GM12878 (cell line): ENCODE data around the gene NEAT1. TPM values are rescaled to one million over a fixed set of nuclear protein-coding genes. Genes with fewer than 3 reads are reported as not detected.

ENCODE experiments used
- ATAC-seq: fragments of 200-7000 bp; cut with Tn5 transposase; 3 replicates; pipeline ENCODE4 v1.9.1; 2020; ENCODE audit warnings: mild to moderate bottlenecking, moderate library complexity
- Bru-seq: library from RNA; stranded (reverse); fragments of 400-500 nt; gene quantifications from one replicate; lab custom pipeline; 2021; lab: Mats Ljungman, UMichigan
- BruChase-seq, 2 experiments: library from RNA; stranded (reverse); fragments of 400-500 nt; gene quantifications; one replicate each; lab custom pipeline; 2021; lab: Mats Ljungman, UMichigan
- BruUV-seq: library from RNA; stranded (reverse); fragments of 400-500 nt; replicated peaks from 2 replicates; lab custom pipeline; 2021; lab: Mats Ljungman, UMichigan
- CTCF ChIA-PET: fragments of 300-600 bp; sonication (Branson Sonifier 250); formaldehyde crosslinking; extraction: SDS; loops from one replicate; lab custom pipeline; 2021; ENCODE audit warnings: inconsistent platforms; lab: Yijun Ruan, JAX
- POLR2A ChIA-PET: fragments of 350-600 bp; formaldehyde crosslinking; extraction: SDS; loops from one replicate; lab custom pipeline; 2021; ENCODE audit warnings: inconsistent platforms; lab: Charles Lee
- RAD21 ChIA-PET: fragments of 300-600 bp; sonication (Branson Sonifier 250); formaldehyde crosslinking; loops from one replicate; lab custom pipeline; 2023; ENCODE audit warnings: antibody characterized with exemption; ENCODE audit not compliant: unreplicated experiment; lab: Charles Lee
- SMC1A ChIA-PET: fragments of 300-600 bp; sonication (Branson Sonifier 250); formaldehyde crosslinking; loops from one replicate; lab custom pipeline; 2023; ENCODE audit not compliant: unreplicated experiment, uncharacterized antibody; lab: Charles Lee
- DNase-seq: peaks from one replicate; pipeline ENCODE4 v3.0.0-alpha.2; 2011; ENCODE audit warnings: low read depth, low spot score
- FAIRE-seq: peaks from 3 replicates; lab custom pipeline; 2011; peaks lifted over from hg19 to GRCh38; lab: Jason Lieb, UNC
- H2AFZ ChIP-seq: 2 replicates; pipeline ENCODE4 v1.6.0; 2011; ENCODE audit warnings: low read depth, low read length, control low read depth; ENCODE audit not compliant: control insufficient read depth
- H3K27ac ChIP-seq: 2 replicates; pipeline ENCODE4 v1.5.1; 2011; ENCODE audit warnings: control low read depth; ENCODE audit not compliant: control insufficient read depth, insufficient read depth
- H3K27me3 ChIP-seq, 2 experiments: replicated peaks in 1 of 2; 2 replicates each; pipeline versions ENCODE4 v1.6.0 to v1.6.1; 2011; ENCODE audit warnings: low read length in 1 of 2; ENCODE audit not compliant: control insufficient read depth in 2 of 2, insufficient read depth in 2 of 2
- H3K36me3 ChIP-seq, 2 experiments: 2 replicates each; pipeline ENCODE4 v1.5.1; 2011; ENCODE audit warnings: low read length in 1 of 2; ENCODE audit not compliant: control insufficient read depth in 2 of 2, insufficient read depth in 2 of 2
- H3K4me1 ChIP-seq: 2 replicates; pipeline ENCODE4 v1.6.1; 2011; ENCODE audit warnings: mild to moderate bottlenecking, low read length, moderate library complexity, mixed read lengths; ENCODE audit not compliant: control insufficient read depth, insufficient read depth
- H3K4me2 ChIP-seq: 2 replicates; pipeline ENCODE4 v1.6.0; 2011; ENCODE audit warnings: control low read depth; ENCODE audit not compliant: control insufficient read depth, insufficient read depth
- H3K4me3 ChIP-seq: fragments of 200-600 bp; sonication (generic); 2 replicates; pipeline ENCODE4 v1.5.1; 2016
- H3K79me2 ChIP-seq: 2 replicates; pipeline ENCODE4 v1.6.0; 2011; ENCODE audit warnings: low read length; ENCODE audit not compliant: control insufficient read depth, insufficient read depth
- H3K9ac ChIP-seq: 2 replicates; pipeline ENCODE4 v1.8.0; 2011; ENCODE audit warnings: low read length, control low read depth, mixed read lengths; ENCODE audit not compliant: control insufficient read depth, insufficient read depth
- H3K9me3 ChIP-seq: replicated peaks from 3 replicates; pipeline ENCODE4 v1.5.1; 2011; ENCODE audit warnings: mild to moderate bottlenecking, low read length; ENCODE audit not compliant: control insufficient read depth, insufficient read depth
- H4K20me1 ChIP-seq: 2 replicates; pipeline ENCODE4 v1.6.0; 2011; ENCODE audit not compliant: control insufficient read depth, insufficient read depth
- BACH1 ChIP-seq: fragments of 450-650 bp; IDR thresholded peaks from 2 replicates; pipeline ENCODE4 v1.6.1; 2017; ENCODE audit warnings: mild to moderate bottlenecking, borderline replicate concordance
- CBX3 ChIP-seq: fragments of 200-600 bp; sonication (generic); IDR thresholded peaks from 2 replicates; pipeline ENCODE4 v1.6.1; 2016; ENCODE audit warnings: low read depth, borderline replicate concordance
- HDAC6 ChIP-seq: fragments of 200-600 bp; sonication (generic); IDR thresholded peaks from one replicate; pipeline ENCODE4 v1.8.0; 2017; ENCODE audit warnings: antibody characterized with exemption; ENCODE audit not compliant: unreplicated experiment
- HDGF ChIP-seq: fragments of 450-650 bp; IDR thresholded peaks from 2 replicates; pipeline ENCODE4 v1.6.1; 2016; ENCODE audit warnings: antibody characterized with exemption
- HSF1 ChIP-seq: fragments of 150-350 bp; IDR thresholded peaks from 2 replicates; pipeline ENCODE4 v1.6.1; 2014; ENCODE audit warnings: mild to moderate bottlenecking, low read depth, low read length
- JUNB ChIP-seq: IDR thresholded peaks from 2 replicates; pipeline ENCODE4 v1.6.1; 2016; ENCODE audit warnings: antibody characterized with exemption, mild to moderate bottlenecking
- LARP7 ChIP-seq: fragments of 450-650 bp; IDR thresholded peaks from 2 replicates; pipeline ENCODE4 v1.6.1; 2017; ENCODE audit warnings: mild to moderate bottlenecking
- MEF2A ChIP-seq: IDR thresholded peaks from 2 replicates; pipeline ENCODE4 v1.6.1; 2011; ENCODE audit warnings: low read depth, mild to moderate bottlenecking, low read length, moderate library complexity; ENCODE audit not compliant: insufficient read depth
- RAD51 ChIP-seq: fragments of 450-650 bp; IDR thresholded peaks from 2 replicates; pipeline ENCODE4 v1.6.1; 2016; ENCODE audit warnings: moderate library complexity, mild to moderate bottlenecking, inconsistent platforms
- RFX5 ChIP-seq: IDR thresholded peaks from 2 replicates; pipeline ENCODE4 v1.6.1; 2011; ENCODE audit warnings: low read depth, low read length, improper control_type of control experiment
- SMAD5 ChIP-seq: IDR thresholded peaks from 2 replicates; pipeline ENCODE4 v1.6.1; 2016; ENCODE audit warnings: antibody characterized with exemption, low read depth
- SREBF1 ChIP-seq: IDR thresholded peaks from 2 replicates; pipeline ENCODE4 v1.6.1; 2012; ENCODE audit warnings: mild to moderate bottlenecking, low read length
- SRF ChIP-seq, 2 experiments: IDR thresholded peaks; 2 replicates each; pipeline ENCODE4 v1.6.1; 2011; ENCODE audit warnings: low read depth in 2 of 2, low read length in 2 of 2, mild to moderate bottlenecking in 1 of 2, moderate library complexity in 1 of 2
- TCF3 ChIP-seq: IDR thresholded peaks from 2 replicates; pipeline ENCODE4 v1.6.1; 2012; ENCODE audit warnings: low read depth, mild to moderate bottlenecking, low read length, borderline replicate concordance; ENCODE audit not compliant: insufficient read depth
- WGBS: methylation state at CpG from one replicate; pipeline ENCODE4 v1.1.6; 2016; ENCODE audit warnings: low lambda C conversion rate; ENCODE audit not compliant: insufficient replicate concordance, insufficient coverage; ENCODE audit errors: missing lambda C conversion rate; 5-methylcytosine and 5-hydroxymethylcytosine counted together
- in situ Hi-C: fragments of 300-500 bp; cut with MboI; formaldehyde crosslinking; loops from 9 replicates; pipeline ENCODE4 v1.14.3; 2018; ENCODE audit warnings: mixed read lengths
- intact Hi-C: fragments of 100-400 bp; cut with micrococcal nuclease; formaldehyde crosslinking; loops from one replicate; pipeline ENCODE4 v1.14.2; 2022; ENCODE audit not compliant: unreplicated experiment
- long read RNA-seq, 2 experiments: library from polyadenylated mRNA; unstranded; transcript quantifications; one replicate each; pipeline ENCODE4 v2.0.0, GENCODE V29; 2019 to 2020
- polyA minus RNA-seq, 3 experiments: library from RNA; depleted of rRNA, polyadenylated mRNA; stranded (reverse); fragments of >200 nt; gene quantifications; 2 replicates each; pipeline ENCODE4 v1.2.3, GENCODE V29; 2011
- polyA plus RNA-seq, 11 experiments: library from polyadenylated mRNA; depleted of rRNA in 4 of 11; unstranded in 6 of 11; stranded (reverse) in 5 of 11; fragments of >200 nt; fragmentation: Nextera tagmentation in 4 of 11; fragmentation: Illumina TruSeq in 1 of 11; extraction: Ambion mirVana in 4 of 11; extraction: Trizol in 1 of 11; gene quantifications; 1 replicate in 1 of 11; 2 replicates in 10 of 11; pipeline versions ENCODE4 v1.2.1 to v1.2.3, GENCODE V29; 2011 to 2016; ENCODE audit warnings: inconsistent platforms in 2 of 11, missing spikeins in 2 of 11, low read depth in 1 of 11
- total RNA-seq, 4 experiments: library from RNA; depleted of rRNA in 3 of 4; stranded (reverse); fragments of >200 nt in 3 of 4; fragmentation: Illumina TruSeq in 1 of 4; extraction: Trizol in 1 of 4; gene quantifications; 2 replicates each; pipeline versions ENCODE4 v1.2.1 to v1.2.3, GENCODE V29; 2013 to 2021
- TF ChIP-seq, protein P1 (sequence below): IDR thresholded peaks from 2 replicates; pipeline ENCODE4 v1.6.1; 2011; ENCODE audit warnings: borderline replicate concordance, low read depth, mild to moderate bottlenecking, moderate library complexity, mixed read lengths, low read length; ENCODE audit not compliant: insufficient read depth; ENCODE audit errors: extremely low read length

The NEAT1 gene
- 259 and 262 TPM in 2 replicates for total RNA-seq (2013; cell fraction: nucleolus; rRNA removed)
- 13.6 and 14.0 TPM in 2 replicates for total RNA-seq (2014; rRNA removed)
- 40.5 and 44.2 TPM in 2 replicates for total RNA-seq (2014; rRNA removed; fragmentation: Illumina TruSeq; extraction: Trizol)
- 174 and 225 TPM in 2 replicates for total RNA-seq (2021)
- 275 TPM for polyA plus RNA-seq (2011; ENCODE audit: low read depth)
- 151 and 247 TPM in 2 replicates for polyA plus RNA-seq (2011; rRNA removed)
- polyA plus RNA-seq (2011; cell fraction: cytosol; rRNA removed), result 64.2 and 104 TPM in 2 replicates
- polyA plus RNA-seq (2011; cell fraction: nucleus; rRNA removed), result 342 and 617 TPM in 2 replicates
- polyA plus RNA-seq (2012), result 284 and 343 TPM in 2 replicates
- polyA plus RNA-seq (2014; fragmentation: Illumina TruSeq; extraction: Trizol), result 167 and 254 TPM in 2 replicates
- 10 to 100 TPM; 24.3 to 98.2 TPM for polyA plus RNA-seq (2014; fragmentation: Nextera tagmentation; extraction: Ambion mirVana)
- polyA plus RNA-seq (2014; rRNA removed), result 314 and 328 TPM in 2 replicates
- polyA plus RNA-seq (2016; fragmentation: Nextera tagmentation; extraction: Ambion mirVana), result 10 to 100 TPM; 27.7 to 28.3 TPM
- 72.0 and 79.5 TPM in 2 replicates for polyA minus RNA-seq (2011; rRNA and poly(A)+ RNA removed)
- polyA minus RNA-seq (2011; cell fraction: cytosol; rRNA and poly(A)+ RNA removed), result 13.8 and 14.9 TPM in 2 replicates
- polyA minus RNA-seq (2011; cell fraction: nucleus; rRNA and poly(A)+ RNA removed), result 125 and 169 TPM in 2 replicates
- percentile 100 among the genes with signal in this experiment for Bru-seq, nascent RNA
- percentile 100 among the genes with signal in this experiment for BruChase-seq, experiment 1, labeled RNA remaining after a 6-hour chase
- BruChase-seq, experiment 2, labeled RNA remaining after a 2-hour chase, result percentile 100 among the genes with signal in this experiment
- long read RNA-seq, experiment 1, result 0 reads
- long read RNA-seq, experiment 2, full-length matches to known transcripts, result 44 of 44 reads
- long read RNA-seq, experiment 2, partial matches to known transcripts, result 0 of 44 reads
- long read RNA-seq, experiment 2, other reads (novel, unspliced or antisense), result 0 of 44 reads

GRCh38 chr11:65422633-65423515 lies at the start of gene NEAT1:
Gene NEAT1, plus strand, starts transcription at chr11:65422798.
- Histone ChIP-seq H3K9me3 (no peaks in the 10 kb centered on the region), H3K4me2 (peak within 1 kb of the TSS; percentile 100), H3K4me1 (peaks cover 39% of the 10 kb centered on the region), H3K79me2 (peaks cover 99% of the 10 kb centered on the region), H3K36me3 (no peaks in the 10 kb centered on the region; a peak in 1 of 4 replicates), H4K20me1 (peaks cover 18% of the 10 kb centered on the region), H3K27me3 (no peaks in the 10 kb centered on the region), H2AFZ (peak within 1 kb of the TSS; percentile 64), H3K4me3 (peak within 1 kb of the TSS; percentile 95), H3K27ac (peak within 1 kb of the TSS; percentile 100), H3K9ac (peak within 1 kb of the TSS; percentile 99)
- no peak for DNase-seq
- ChIA-PET SMC1A (interaction anchor here (0.9 to 12.7 kb wide), 7 partner anchors 11 to 88 kb away, joined by 3 to 232 read pairs (median 4); partner anchors contain the start of gene MALAT1), POLR2A (interaction anchor here (0.7 to 13.6 kb wide), 15 partner anchors 10 to 193 kb away, joined by 3 to 323 read pairs (median 6); partner anchors contain the start of genes FRMD8, MALAT1 and PCNX3), CTCF (interaction anchor here (0.7 to 15.3 kb wide), 8 partner anchors 42 to 678 kb away, joined by 3 to 362 read pairs (median 6); partner anchors contain the start of gene MALAT1), RAD21 (interaction anchor here (0.6 to 15.3 kb wide), 7 partner anchors 10 to 85 kb away, joined by 3 to 282 read pairs (median 13); partner anchors contain the start of gene MALAT1)
- 2% methylated on average over 40 of the region's 40 CpGs for WGBS
- TSS peak; percentile 69 for BruUV-seq
- intact Hi-C loops (loop anchor here (1.0 to 5.0 kb wide), 2 partner anchors 34 to 74 kb away; no protein-coding TSS in a partner anchor), in situ Hi-C loops (loop anchor here (10.0 kb wide), 1 partner anchor 558 kb away; no protein-coding TSS in a partner anchor)
- ATAC-seq, result peak; percentile 21
- FAIRE-seq, result no peak
- TF ChIP-seq MEF2A (peak; percentile 83), LARP7 (peak; percentile 71; the same call in 1 of the 2 replicates), JUNB (no peak), CBX3 (no peak), RAD51 (no peak), RFX5 (no peak; the same call in 1 of the 2 replicates), SMAD5 (peak; percentile 100), TCF3 (peak; percentile 98; the same call in 1 of the 2 replicates), SRF (IDR thresholded peaks at IDR 0.05; ENCODE audit: low read depth in 2 of 2, low read length in 2 of 2) (peak in 1 of 2 experiments; percentile 65; a peak in 2 of 4 replicates), BACH1 (peak; percentile 100), HDGF (peak; percentile 95), HSF1 (peak; percentile 59; the same call in 1 of the 2 replicates), HDAC6 (peak; percentile 88), SREBF1 (no peak)
- TF ChIP-seq, protein P1, sequence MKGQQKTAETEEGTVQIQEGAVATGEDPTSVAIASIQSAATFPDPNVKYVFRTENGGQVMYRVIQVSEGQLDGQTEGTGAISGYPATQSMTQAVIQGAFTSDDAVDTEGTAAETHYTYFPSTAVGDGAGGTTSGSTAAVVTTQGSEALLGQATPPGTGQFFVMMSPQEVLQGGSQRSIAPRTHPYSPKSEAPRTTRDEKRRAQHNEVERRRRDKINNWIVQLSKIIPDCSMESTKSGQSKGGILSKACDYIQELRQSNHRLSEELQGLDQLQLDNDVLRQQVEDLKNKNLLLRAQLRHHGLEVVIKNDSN, result no peak
